HG03432 (cell line): ENCODE measurements around the gene NR3C2.

Source experiments
- ATAC-seq: cut with Tn5 transposase; IDR thresholded peaks from one replicate; pipeline ENCODE4 v1.9.1; 2021; ENCODE audit warnings: mild to moderate bottlenecking, moderate library complexity; ENCODE audit not compliant: unreplicated experiment

NR3C2 gene

GRCh38 chr4:148435654-148436406 is 6.4 kb downstream of the NR3C2 start:
- ATAC-seq = no peak

GRCh38 chr4:148434075-148434773 is 8.0 kb downstream of the NR3C2 start:
- no peak for ATAC-seq

- no peak for ATAC-seq
These were observed 10.8 kb downstream of the NR3C2 start for GRCh38 chr4:148431401-148431800.

- ATAC-seq = no peak
These were observed 11.4 kb downstream of the NR3C2 start for GRCh38 chr4:148430854-148431253.

- ATAC-seq = no peak
These were observed 13.0 kb downstream of the NR3C2 start for GRCh38 chr4:148429206-148429605.

- no peak for ATAC-seq
These were observed 15.6 kb downstream of the NR3C2 start for GRCh38 chr4:148426643-148427042.

GRCh38 chr4:148425327-148426110 is 16.7 kb downstream of the NR3C2 start:
- no peak for ATAC-seq

GRCh38 chr4:148420397-148420796 is 21.8 kb downstream of the NR3C2 start:
- ATAC-seq = no peak

GRCh38 chr4:148415500-148415899 is 26.7 kb downstream of the NR3C2 start:
- ATAC-seq = no peak

GRCh38 chr4:148412460-148412994 is 29.7 kb downstream of the NR3C2 start:
- no peak for ATAC-seq

- no peak for ATAC-seq
These were observed 36.9 kb downstream of the NR3C2 start for GRCh38 chr4:148405161-148405893.

- ATAC-seq = no peak
These were observed 43.2 kb downstream of the NR3C2 start for GRCh38 chr4:148398988-148399387.

- no peak for ATAC-seq
These were observed 44.4 kb downstream of the NR3C2 start for GRCh38 chr4:148397771-148398170.

- ATAC-seq = no peak
These were observed 45.1 kb downstream of the NR3C2 start for GRCh38 chr4:148396986-148397673.

GRCh38 chr4:148395771-148396170 is 46.4 kb downstream of the NR3C2 start:
- ATAC-seq = no peak

- no peak for ATAC-seq
These were observed 51.2 kb downstream of the NR3C2 start for GRCh38 chr4:148391056-148391455.

GRCh38 chr4:148390311-148390710 is 51.9 kb downstream of the NR3C2 start:
- ATAC-seq = no peak

- ATAC-seq = no peak
These were observed 61.9 kb downstream of the NR3C2 start for GRCh38 chr4:148380291-148380690.

- ATAC-seq = no peak
These were observed 66.1 kb downstream of the NR3C2 start for GRCh38 chr4:148376151-148376550.

- no peak for ATAC-seq
These were observed 66.6 kb downstream of the NR3C2 start for GRCh38 chr4:148375584-148375983.
